HG03521 (cell line): Measurements from ENCODE around the gene TPP2.

Experiments used
- ATAC-seq: cut with Tn5 transposase; IDR thresholded peaks from one replicate; pipeline ENCODE4 v1.9.1; 2021; ENCODE audit warnings: mild to moderate bottlenecking, moderate library complexity; ENCODE audit not compliant: unreplicated experiment

Gene TPP2

DNA sequence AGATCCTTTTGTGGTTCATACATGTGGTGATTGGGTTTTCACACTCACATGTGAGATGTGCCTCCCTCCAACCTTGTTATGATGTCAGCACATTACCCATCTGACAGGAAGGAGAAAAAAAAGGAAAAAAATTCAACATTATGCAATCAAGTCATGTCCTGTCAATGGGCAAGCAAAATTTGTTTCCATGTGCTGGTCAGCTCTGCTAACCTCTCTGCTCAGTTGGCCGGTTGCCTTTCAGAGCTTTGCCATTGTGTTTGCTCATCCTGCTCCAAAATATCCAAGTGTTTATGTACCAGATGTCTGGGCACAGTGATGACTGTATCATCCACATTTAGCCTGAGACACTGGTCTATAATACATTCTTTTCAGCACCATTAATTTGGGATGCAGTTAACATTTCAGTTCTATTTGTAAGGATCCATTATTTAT lies 125.0 kb downstream of the TPP2 start:
- ATAC-seq, result no peak

DNA sequence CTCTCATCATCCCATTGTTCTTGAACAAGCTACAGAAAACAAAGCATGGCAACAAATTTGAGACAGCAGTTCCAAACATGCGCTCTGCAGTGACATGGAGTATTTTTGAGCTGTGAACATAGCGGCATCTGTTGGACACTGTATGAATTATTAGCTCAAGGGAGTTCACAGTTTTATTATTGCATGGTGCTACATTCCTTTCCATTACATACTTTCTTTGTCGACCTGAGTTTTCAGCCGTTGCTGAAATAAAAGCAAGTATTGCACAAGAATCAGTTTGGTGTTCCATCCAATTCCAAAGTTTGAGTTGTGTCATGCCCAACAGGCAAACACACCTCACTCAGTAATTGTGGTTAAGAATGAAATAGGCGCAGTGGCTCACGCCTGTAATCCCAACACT lies 128.1 kb downstream of the TPP2 start:
- no peak for ATAC-seq

DNA sequence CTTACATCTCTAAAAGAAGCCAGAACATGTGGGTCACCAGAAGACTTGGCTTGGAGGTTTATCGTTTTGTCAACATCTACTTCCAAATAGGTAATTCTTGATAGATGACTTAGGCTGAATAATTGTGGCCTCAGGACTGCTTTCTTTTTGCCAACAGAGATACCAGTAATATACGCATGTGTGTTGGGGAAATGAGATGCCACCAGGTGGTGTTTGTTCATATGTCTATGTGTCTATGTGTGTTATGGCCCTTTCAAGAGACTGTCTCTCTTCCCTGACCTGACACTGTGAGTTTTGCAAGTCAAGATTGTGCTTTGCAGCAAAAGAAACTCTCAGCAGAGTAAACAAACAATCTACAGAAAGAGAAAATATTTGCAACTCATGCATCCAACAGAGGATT lies 129.6 kb downstream of the TPP2 start:
- ATAC-seq, result no peak
